ENCODE data around the gene PLXNB1.

GRCh38 chr3:48426401-48426909 is 3.4 kb downstream of the PLXNB1 start:
- TF ChIP-seq YY1 (IDR thresholded peaks at IDR 0.05; ENCODE audit: insufficient read depth, insufficient read length), result no peak
- no peak for TF ChIP-seq ZNF274 (IDR thresholded peaks at IDR 0.05; ENCODE audit: low read depth, low read length)

All from NT2/D1 (cell line).